ENCODE measurements around the gene TRMT44. TPM values are rescaled to one million over a fixed set of nuclear protein-coding genes. Genes with fewer than 3 reads are reported as not detected.

The TRMT44 gene
- total RNA-seq, 1 donor from 2014 or later, result 24.2 TPM

- Histone ChIP-seq H3K4me1 (peaks cover 9% of the 10 kb centered on the region), H3K36me3 (no peaks in the 10 kb centered on the region), H3K4me3 (no peak overlapping the region), H3K9me3 (no peaks in the 10 kb centered on the region), H3K27me3 (no peaks in the 10 kb centered on the region), H3K27ac (no peak overlapping the region)
- TF ChIP-seq CTCF (IDR thresholded peaks at IDR 0.05), result no peak
- DNase-seq (no peak), ATAC-seq (no peak)
- intact Hi-C loops (cut with DNase I), result no loop called here
These were observed 61.2 kb downstream of the TRMT44 start for GRCh38 chr4:8501781-8502180.

- ATAC-seq, result no peak
- intact Hi-C loops (cut with DNase I), result no loop called here
- TF ChIP-seq CTCF (IDR thresholded peaks at IDR 0.05), result no peak
- H3K4me3 ChIP-seq, result no peak overlapping the region
- no peak for DNase-seq
- H3K9me3 ChIP-seq, result no peaks in the 10 kb centered on the region
- no peaks in the 10 kb centered on the region for H3K36me3 ChIP-seq
- H3K27ac ChIP-seq, result no peak overlapping the region
- H3K4me1 ChIP-seq, result peaks cover 15% of the 10 kb centered on the region
- H3K27me3 ChIP-seq, result no peaks in the 10 kb centered on the region
These were observed 61.8 kb downstream of the TRMT44 start for GRCh38 chr4:8502371-8502770.

- Histone ChIP-seq H3K27me3 (no peaks in the 10 kb centered on the region), H3K4me1 (peaks cover 17% of the 10 kb centered on the region), H3K9me3 (no peaks in the 10 kb centered on the region), H3K4me3 (no peak overlapping the region), H3K36me3 (no peaks in the 10 kb centered on the region), H3K27ac (no peak overlapping the region)
- intact Hi-C loops (cut with DNase I), result no loop called here
- no peak for TF ChIP-seq CTCF (IDR thresholded peaks at IDR 0.05)
- DNase-seq (no peak), ATAC-seq (no peak)
These were observed 62.4 kb downstream of the TRMT44 start for GRCh38 chr4:8502836-8503585.

GRCh38 chr4:8503801-8504200, 63.2 kb downstream of the TRMT44 start:
- H3K4me3 ChIP-seq, result no peak overlapping the region
- no peak for DNase-seq
- H3K9me3 ChIP-seq, result no peaks in the 10 kb centered on the region
- TF ChIP-seq CTCF (IDR thresholded peaks at IDR 0.05), result no peak
- ATAC-seq, result no peak
- no peak overlapping the region for H3K27ac ChIP-seq
- H3K36me3 ChIP-seq, result no peaks in the 10 kb centered on the region
- peaks cover 17% of the 10 kb centered on the region for H3K4me1 ChIP-seq
- intact Hi-C loops (cut with DNase I), result no loop called here
- no peaks in the 10 kb centered on the region for H3K27me3 ChIP-seq

GRCh38 chr4:8504279-8505007, 63.9 kb downstream of the TRMT44 start:
- intact Hi-C loops (cut with DNase I), result no loop called here
- Histone ChIP-seq H3K27me3 (no peaks in the 10 kb centered on the region), H3K4me1 (peaks cover 17% of the 10 kb centered on the region), H3K27ac (no peak overlapping the region), H3K36me3 (no peaks in the 10 kb centered on the region), H3K9me3 (no peaks in the 10 kb centered on the region), H3K4me3 (no peak overlapping the region)
- no peak for TF ChIP-seq CTCF (IDR thresholded peaks at IDR 0.05)
- DNase-seq, result no peak
- no peak for ATAC-seq

All from upper lobe of right lung (tissue), 1 donor.